ENCODE results near the gene ANKH.
"Not testable (repeated sequence)": the region's sequence is repeated elsewhere in the genome, so short reads cannot be mapped to it uniquely, and the experiment has no call there.

Gene ANKH

DNA sequence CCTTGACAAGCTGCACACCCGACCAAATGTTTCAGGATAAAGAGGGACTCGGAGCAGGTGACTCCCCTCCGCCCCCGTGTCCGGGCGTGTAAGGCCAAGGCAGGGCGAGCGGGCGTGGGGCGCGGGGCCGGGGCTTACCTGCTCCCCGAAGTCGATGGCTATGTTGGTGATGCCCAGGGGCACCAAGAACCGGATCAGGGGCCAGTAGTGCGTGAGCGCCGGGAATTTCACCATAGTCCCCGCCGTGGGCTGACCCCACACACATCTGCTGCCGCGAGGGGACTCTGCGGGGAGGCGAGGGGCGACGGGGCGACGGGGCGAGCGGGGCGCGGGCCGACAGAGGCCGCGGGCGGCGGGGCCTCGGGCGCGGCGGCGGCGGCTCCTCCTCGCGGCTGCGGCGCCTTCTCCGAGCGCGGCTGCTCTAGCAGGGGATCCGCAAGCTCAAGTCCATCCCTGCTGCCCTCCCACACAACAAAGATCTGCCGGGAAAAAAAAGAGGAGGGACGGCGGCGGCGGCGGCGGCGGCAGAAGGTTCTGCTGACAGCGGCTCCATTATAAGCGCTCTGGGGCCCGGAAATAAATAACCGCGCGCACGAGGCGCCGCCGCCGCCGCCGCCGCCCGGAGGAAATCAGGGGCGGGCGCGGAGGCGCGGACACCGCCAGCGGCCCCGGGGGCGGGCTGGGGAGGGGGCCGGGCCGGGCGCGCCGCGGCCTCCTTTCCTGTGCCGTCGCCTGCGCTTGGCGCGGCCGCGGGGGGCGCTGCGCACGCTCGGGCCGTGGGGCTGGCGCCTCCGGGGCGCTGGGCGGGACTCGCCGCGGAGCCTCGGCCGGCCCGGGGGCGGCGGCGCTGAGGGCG is at the start of gene ANKH:
ANKH (minus strand) TSS at position 565 of the 856 bp plus-strand sequence; CDS start at position 234, 331 bp downstream.
- DNase-seq (ENCODE audit: low read depth), result peak; percentile 69

DNA sequence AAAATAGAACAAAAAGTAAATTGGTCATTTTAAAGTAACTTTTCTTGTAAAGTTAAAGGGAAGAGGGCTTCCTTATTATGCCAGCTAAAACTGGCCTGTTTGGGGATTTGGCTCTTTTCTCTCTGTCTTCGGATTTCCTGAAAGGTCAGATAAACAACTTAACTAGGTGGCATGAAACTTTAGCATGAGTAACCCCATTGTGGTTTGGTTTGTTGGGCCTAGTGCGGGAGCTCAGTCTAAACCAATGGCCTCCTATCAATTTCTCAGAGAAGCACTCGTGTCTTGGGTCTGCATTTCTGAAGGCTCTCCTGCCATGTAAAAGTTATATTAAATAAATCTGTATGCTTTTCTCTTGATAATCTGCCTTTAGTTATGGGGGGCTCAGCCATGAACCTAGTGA is 48.5 kb upstream of the ANKH start:
- no peak for DNase-seq (ENCODE audit: low read depth)

DNA sequence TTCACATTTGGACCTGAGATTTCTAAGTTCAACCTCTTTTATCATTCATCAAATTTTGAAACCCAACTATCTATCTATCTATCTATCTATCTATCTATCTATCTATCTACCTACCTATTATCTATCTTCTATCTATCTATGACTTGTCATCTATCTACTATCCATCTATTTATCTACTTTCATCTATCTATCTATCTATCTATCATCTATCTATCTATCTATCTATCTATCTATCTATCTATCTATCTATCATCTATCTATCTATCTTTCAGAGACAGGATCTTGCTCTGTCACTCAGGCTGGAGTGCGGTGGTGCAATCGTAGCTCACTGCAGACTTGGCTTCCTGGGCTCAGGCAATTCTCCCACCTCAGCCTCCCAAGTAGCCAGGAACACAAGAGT is 47.5 kb upstream of the ANKH start:
- not testable (repeated sequence) for DNase-seq (ENCODE audit: low read depth)

DNA sequence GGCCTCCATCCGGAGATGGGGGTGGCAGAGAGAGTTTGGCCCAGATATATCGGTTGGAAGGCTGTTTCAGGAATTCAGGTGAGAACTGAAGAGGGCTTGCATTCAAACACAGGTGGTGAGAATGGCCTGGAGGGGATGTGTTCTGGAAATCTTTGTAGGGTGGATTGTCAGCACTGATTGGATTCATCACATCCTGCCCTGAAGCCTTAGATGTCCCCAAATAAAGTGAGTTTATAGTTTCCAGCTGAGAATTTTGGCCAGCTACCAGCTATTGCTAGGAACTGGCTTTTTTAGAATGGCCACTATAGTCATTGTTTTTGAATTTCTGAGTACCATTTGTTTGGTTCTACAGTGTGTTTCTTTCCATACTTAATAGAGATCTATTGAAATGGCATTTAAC is 46.1 kb upstream of the ANKH start:
- no peak for DNase-seq (ENCODE audit: low read depth)

DNA sequence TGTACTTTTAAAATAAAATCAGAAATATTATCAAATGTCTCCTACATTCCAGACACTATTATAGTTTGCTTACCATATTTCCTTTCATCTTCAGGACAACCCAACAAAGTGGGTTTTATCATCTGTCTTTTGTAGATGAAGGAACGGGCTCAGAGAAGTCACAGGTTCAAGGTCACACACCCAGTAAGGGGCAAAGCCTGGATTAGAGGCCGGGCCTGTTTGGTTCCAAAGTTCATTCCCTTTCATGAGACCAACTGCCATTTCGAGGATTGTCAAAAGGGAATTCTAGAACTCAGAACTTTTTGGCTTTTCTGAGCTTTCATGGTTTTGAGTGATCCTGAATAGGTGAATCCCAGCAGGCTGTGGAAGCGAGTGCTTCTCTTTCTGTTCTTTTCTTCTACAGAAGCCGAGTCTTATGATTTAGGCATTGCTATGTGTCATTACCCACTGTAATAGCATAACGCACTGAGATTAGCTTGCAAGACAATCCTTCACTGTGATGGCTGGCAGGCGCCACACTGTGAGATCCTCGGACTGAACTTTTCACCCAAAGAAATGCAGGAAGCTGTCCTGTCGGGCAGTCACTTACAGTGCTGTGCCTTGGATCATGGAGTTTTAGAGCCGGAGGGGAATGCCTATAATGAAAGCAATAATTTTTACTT is 43.8 kb upstream of the ANKH start:
- DNase-seq (ENCODE audit: low read depth), result peak; percentile 34

DNA sequence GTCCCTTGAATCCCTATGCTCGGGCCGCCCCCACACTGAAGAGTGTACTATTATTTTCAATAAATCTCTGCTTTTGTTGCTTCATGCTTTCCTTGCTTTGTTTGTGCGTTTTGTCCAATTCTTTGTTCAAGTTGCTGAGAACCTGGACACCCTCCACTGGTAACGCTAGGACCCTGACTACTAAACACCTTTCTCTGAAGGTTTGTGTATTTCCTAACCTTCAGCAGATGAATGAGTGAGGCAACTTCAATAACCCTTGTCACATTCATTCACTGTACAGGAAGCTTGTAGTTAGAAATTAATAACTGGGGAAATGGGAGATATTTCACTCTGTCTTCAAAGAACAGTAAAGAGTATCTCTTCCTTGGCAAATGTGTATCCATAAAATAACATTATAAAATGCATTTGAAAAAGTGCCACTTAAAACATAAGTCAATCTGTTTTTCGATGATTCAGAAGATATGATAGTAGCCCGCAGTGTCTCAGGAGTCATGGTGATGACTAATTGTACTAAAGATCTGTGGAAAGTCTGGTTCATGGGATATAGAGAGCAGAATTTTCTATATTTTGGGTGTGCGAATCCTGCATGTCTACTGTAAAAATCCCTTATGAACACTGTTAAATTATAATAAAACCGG is 43.2 kb upstream of the ANKH start:
- DNase-seq (ENCODE audit: low read depth), result peak; percentile 88

DNA sequence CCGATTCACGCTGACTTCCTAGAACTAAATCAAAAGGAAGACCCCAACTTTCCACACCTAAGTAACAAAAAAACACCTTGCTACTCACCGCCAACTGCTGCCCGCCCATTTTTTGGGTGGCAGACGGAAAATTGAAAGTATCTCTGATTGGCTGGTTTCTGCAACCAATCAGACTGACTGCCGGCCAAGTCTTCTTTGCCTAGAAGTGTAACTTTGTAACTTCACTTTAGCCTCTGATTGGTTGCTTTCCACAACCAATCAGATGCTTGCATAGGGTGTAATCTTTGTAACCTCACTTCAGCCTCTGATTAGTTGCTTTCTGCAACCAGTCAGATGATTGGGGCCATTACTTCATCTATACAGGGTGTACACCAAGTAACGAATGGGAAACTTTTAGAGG is 42.6 kb upstream of the ANKH start:
- no peak for DNase-seq (ENCODE audit: low read depth)

DNA sequence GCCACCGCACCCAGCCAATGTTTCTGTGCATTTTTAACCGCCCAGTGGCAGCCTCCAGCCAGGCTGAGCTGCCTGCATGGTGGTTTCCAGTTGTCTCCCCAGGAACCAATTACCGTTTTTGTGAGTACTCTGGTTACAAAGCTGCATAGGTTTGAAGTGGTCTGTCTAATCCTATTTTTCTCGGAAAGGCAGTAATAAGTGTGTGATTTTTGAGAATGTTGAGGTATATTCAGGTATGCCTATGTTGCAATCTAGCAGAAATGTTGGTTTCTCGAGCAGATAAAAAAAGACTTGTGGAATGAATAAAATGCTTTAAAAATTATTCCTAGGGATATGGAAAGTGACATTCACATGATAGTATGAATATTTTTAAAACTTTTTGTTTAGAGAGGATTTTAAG is 41.5 kb upstream of the ANKH start:
- DNase-seq (ENCODE audit: low read depth), result no peak

DNA sequence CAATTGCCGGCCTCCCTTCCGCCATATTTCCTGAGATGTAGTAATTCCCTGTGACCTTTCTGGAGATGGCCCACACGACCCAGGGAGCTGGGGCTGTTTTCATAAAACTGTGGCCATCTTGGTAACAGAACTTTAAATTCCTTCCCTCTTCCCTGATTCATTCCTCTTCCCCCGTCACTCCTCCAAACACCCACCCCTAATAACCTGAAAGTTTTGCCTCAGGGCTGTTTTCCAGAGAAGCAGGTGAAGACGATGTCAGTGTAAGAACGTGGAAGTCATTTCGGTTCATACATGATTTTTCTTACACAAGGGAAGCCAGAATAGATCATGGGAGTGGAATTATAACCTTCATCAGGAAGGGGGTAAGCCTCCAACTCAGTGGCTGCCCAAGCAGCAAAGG is 40.6 kb upstream of the ANKH start:
- no peak for DNase-seq (ENCODE audit: low read depth)

DNA sequence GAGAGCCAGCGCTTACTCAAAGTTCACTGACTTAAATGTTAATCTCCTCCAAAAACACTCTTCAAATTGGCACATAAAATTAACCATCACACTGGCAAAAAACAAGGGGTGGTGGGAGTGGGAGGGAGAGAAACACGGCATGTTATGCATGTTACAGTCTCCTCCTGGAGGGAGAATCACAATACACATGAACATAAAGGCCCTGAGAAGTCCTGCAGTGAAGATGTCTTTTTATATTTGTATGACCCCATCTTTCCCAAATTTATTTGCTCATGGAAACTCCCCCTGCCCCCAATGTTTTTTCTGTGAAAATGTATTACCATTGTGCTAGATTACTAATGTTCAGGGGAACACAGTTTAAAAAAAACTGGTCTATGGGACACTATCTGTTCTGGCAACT is 37.8 kb upstream of the ANKH start:
- no peak for DNase-seq (ENCODE audit: low read depth)

DNA sequence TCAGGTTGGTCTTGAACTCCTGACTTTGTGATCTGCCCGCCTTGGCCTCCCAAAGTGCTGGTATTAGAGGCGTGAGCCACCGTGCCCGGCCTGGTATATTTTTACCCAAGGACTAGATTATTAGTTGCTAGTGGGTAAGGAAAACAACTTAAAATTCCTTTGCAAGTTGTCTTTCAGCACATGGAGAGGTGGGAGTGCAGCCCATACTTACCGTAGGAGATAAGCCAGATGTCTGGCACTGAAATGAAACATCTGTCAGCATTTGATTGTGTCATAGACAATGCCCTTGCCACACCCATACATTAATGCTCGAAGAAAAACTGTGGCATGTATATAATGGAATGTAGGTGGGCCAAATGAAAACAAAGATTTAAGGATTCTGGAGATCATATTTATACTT is 36.6 kb upstream of the ANKH start:
- no peak for DNase-seq (ENCODE audit: low read depth)

DNA sequence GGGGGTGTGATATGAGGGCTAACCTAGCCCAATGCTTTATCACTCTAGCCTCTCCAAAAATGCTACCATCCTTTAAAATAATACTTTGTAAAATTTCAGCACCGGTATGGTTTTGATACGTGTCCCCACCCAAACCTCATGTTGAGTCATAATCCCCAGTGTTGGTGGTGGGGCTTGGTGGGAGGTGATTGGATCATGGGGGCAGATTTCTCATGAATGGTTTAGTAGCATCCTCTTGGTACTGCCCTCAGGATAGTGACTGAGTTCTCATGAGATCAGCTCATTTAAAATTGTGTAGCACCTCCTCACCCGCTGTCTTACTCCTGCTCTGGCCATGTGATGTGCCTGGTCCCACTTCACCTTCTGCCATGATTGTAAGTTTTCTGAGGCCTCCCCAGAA is 35.0 kb upstream of the ANKH start:
- no peak for DNase-seq (ENCODE audit: low read depth)

DNA sequence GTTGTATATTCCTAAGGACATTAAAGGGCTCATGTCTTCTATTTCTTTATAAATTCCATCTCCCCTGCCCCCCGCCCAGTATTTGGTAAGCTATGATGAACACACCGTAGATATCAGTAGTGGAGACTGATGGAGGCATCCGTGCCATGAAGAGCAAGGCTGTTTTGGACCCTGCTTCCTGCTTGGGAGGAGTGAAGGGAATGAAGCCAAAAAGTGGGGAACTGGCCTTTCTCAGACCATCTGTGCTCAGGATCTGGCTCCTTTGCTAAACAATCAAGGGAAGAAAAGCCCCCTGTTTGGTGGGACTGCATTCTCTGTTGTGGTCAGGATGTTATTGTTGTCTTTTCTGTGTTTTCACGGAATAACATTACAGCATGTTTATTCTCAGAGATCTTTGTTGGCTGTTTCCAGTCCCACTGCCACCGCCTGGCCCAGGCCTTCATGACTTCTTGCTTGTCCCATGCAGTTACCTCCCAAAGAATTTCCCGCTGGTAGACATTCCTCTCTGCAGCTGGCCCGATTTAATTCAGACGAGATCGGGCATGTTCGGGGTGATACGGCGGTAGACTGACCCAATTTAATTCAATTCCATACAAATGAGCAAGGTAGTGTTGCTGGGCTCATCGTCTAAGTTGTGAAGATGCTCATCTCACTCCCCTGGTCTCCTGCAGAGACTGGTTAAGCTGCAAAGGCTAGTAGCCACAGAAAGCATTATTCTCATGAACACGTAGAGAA is 31.4 kb upstream of the ANKH start:
- no peak for DNase-seq (ENCODE audit: low read depth)

DNA sequence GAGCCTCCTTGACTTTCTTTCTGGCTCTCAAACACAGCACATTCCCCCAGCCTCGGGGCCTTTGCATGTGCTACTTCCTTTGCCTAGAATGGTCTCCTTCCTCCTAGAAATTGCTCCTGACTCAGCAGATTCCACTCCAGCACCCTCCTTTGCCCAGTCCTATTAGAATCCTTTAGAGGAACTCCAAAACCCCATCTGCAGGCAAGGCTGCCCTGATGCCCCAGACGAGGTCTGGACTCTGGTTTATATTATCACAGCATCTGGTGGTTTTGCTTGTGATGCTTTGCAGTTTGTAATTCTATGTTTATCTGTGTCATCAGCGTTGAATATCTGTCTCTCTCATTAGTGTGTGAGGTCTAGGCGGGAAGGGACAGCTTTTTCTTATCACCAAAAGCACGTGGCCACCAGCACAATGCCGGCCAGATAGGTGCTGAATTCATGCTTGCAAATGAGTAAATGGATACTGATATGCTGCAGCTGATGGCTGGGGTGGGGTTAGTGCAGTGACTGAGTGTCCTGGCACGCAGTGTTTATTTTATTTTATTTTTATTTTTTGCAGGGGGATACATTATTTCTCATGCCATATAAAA is 30.0 kb upstream of the ANKH start:
- no peak for DNase-seq (ENCODE audit: low read depth)

DNA sequence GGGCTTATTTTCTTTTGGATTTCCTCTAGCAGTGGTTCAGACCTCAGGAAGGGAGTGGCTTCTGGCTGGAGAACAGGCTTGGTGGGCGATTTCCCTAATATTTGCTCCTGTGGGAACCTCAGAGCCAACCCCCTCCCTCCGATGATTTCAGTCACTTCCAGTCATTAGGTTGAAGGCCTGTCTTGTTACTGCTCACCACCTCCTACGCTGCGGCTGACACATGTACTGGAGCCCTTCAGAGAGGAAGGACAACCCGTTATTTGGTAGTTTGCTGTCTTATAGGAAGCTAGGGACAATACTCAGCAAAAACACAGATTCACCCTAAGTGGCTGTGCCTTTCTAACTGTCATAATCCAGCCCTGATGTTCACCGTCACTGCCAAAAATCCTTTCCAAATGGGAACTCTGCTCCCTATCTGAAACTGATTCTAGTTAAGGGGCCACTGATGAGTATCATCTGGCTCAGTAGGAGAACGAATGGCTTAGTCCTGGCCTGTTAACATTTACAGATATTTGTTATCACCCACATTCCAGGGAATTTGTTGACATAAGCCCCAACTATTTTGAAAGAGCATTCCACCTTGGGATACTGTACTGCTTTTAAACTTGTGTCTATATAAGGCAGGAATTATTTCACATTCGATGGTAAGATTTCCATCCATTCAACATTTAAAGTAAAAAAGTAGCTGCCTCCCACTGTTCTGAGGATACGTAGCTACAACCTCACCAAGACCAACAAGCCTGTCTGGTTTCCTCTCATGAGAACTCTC is 29.3 kb upstream of the ANKH start:
- DNase-seq (ENCODE audit: low read depth), result peak; percentile 58

DNA sequence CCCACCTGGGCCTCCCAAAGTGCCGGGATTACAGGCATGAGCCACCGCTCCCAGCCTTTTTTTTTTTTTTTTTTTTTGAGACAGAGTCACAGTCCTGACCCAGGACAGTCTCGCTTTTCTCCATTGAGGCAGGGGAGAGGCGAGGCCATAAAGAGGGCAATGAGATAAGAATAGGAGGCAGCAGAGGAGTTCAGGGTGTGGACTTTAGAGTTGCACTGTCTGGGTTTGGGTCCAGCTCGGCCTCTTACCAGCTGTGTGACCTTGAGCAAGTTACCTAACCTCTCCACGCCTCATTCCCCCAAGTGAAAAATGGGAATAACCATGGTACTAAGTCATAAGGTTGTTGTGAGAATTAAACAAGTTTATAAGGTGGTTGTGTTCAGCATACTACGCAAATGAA is 24.6 kb upstream of the ANKH start:
- no peak for DNase-seq (ENCODE audit: low read depth)

DNA sequence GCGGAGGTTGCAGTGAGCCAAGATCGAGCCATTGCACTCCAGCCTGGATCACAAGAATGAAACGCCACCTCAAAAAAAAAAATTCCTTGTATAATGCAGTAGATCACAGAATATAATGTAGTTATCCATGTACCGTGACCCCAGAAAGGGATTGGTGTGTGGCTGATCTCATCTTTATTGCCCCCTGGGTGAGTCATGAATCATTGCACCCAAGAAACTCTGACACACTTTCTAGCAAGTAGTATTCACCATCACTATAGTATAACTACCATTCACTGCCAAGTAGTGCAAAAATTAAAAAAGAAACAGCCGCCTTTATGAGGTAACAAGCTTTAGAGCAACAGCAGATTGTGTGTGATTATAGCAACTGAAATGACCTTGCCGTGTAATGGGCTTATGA is 23.7 kb upstream of the ANKH start:
- no peak for DNase-seq (ENCODE audit: low read depth)

DNA sequence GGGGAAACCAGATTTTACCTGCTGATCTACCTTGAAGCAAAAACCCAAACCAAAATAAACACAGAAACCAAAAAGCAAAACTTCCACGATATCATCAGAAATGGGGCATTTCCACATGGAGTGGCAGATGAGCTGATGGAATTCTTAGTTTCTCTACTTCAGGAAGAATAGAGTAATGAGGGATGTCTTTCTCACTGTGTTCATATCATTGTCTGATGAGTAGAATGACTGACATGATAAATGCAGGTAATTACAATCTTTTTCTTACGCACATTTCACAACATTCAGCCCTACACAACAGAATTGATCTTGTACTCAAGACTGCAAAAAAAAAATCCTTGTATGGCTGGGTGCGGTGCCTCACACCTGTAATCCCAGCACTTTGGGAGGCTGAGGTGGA is 23.2 kb upstream of the ANKH start:
- DNase-seq (ENCODE audit: low read depth), result no peak

DNA sequence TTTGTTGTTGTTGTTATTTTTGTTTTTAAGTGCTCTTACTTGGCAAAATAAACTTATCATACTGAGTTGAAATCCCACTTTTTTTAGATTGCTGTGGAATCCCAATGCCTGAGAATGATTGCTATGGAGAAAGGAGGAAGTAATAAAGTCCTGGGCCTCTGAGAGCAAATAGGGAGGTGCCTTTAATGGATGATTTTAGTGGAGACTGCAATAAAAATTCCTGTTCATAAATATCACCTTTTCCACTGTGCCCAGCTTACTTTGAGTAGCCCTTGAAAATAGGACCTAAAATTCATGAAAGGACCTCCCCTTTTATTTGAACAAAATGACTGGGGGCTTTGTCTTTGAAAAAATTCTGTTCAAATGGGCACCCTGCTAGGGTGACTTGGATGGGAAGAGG is 21.8 kb upstream of the ANKH start:
- DNase-seq (ENCODE audit: low read depth), result no peak

DNA sequence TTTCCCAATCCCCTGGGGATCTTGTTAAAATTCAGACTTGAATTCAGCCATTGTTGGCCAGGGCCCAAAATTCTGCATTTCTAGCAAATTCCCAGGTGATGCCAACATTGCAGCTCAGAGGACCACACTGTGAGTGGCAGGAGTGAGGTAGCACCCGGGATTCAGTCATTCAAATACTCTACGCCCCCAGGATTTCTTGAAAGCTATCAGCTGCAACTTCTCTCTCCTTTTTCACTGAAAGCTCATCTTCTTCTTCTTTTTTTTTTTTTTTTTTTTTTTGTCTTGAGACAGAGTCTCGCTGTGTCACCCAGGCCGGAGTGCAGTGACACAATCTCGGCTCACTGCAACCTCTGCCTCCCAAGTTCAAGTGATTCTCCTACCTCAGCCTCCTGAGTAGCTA is 19.3 kb upstream of the ANKH start:
- no peak for DNase-seq (ENCODE audit: low read depth)

DNA sequence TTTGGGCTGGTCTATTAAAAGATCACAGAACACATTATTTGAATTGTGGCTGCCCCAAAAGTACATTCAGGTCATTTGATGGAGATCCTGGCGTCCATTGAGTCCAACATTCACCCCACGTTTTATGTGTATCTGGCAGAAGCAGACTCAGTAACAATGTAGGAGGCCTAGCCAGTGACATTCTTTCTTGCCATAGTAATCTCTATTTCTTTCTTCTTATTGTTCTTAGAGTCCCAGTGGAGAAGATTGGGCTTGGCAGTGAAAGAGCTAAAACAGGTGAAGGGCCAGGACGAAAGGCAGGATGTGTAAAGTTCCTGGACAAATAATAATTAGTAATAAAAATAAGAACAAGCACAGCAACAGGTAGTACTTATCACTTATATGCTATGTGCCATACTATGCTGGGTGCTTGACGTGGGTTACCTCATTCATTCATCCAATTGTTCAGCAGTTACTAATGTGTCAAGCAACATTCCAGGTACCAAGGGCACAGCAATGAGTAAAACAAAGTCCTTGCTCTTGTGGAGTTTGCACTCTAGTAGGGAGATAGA is 12.6 kb upstream of the ANKH start:
- DNase-seq (ENCODE audit: low read depth), result no peak

Measured in stromal cell of bone marrow (primary cell).